ENCODE measurements around the gene ANKFN1.

DNA sequence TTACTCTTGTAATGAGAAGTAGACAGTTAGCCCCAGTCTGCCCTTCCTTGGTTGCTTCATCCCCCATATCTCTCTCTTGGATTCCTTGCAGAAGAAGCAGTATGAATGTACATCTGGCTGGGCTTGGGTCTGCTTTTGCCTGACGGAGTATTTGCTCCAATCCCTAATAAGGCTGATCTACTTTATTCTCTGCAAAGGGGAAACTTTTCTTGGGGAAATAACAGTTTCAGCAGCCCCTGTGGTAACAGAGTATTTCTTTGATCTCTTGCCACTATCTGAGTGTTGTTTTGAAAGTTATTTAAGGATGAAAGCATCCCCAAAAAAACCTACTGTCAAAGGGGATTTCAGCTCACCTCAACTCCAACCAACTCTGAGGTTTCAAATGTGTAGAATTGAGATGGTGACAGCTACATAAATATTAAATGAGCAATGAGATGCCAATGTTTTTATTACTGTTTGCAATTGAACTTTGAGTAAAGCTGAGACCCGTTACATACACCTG is 271.3 kb downstream of the ANKFN1 start:
- no peak for TF ChIP-seq CTCF (IDR thresholded peaks at IDR 0.05)
- no peak for TF ChIP-seq POLR2A (IDR thresholded peaks at IDR 0.05)
